GM23338 (cell line): ENCODE results near the gene OR1J1. TPM values are rescaled to one million over a fixed set of nuclear protein-coding genes. Genes with fewer than 3 reads are reported as not detected.

Source experiments
- ATAC-seq: fragments of 200-7000 bp; cut with Tn5 transposase; 3 replicates; pipeline ENCODE4 v1.9.1; 2020
- DNase-seq: peaks from one replicate; pipeline ENCODE4 v3.0.0-alpha.2; 2015; ENCODE audit warnings: low spot score
- H2AFZ ChIP-seq: fragments of 200-600 bp; sonication (generic); 2 replicates; pipeline ENCODE4 v1.8.0; 2016; ENCODE audit warnings: antibody characterized with exemption, mild to moderate bottlenecking, moderate library complexity
- H3F3A ChIP-seq: fragments of 200-600 bp; sonication (generic); replicated peaks from 2 replicates; pipeline ENCODE4 v1.8.0; 2017; ENCODE audit warnings: antibody characterized with exemption, mixed run types, low read depth
- H3K27ac ChIP-seq: fragments of 200-600 bp; sonication (generic); 2 replicates; pipeline ENCODE4 v1.6.1; 2016; ENCODE audit warnings: low read depth
- H3K27me3 ChIP-seq: fragments of 200-600 bp; sonication (generic); 2 replicates; pipeline ENCODE4 v1.8.0; 2016; ENCODE audit warnings: mild to moderate bottlenecking, mixed run types, moderate library complexity; ENCODE audit not compliant: insufficient read depth
- H3K36me3 ChIP-seq: fragments of 200-600 bp; sonication (generic); 2 replicates; pipeline ENCODE4 v1.8.0; 2016; ENCODE audit warnings: mild to moderate bottlenecking; ENCODE audit not compliant: insufficient read depth
- H3K4me1 ChIP-seq: fragments of 200-600 bp; sonication (generic); 2 replicates; pipeline ENCODE4 v1.8.0; 2016; ENCODE audit warnings: mild to moderate bottlenecking, moderate library complexity; ENCODE audit not compliant: insufficient read depth
- H3K4me2 ChIP-seq: fragments of 200-600 bp; sonication (generic); 2 replicates; pipeline ENCODE4 v1.7.1; 2017; ENCODE audit warnings: mixed run types
- H3K4me3 ChIP-seq: fragments of 200-600 bp; sonication (generic); 2 replicates; pipeline ENCODE4 v1.6.1; 2016; ENCODE audit warnings: mixed run types
- H3K79me2 ChIP-seq: fragments of 200-600 bp; sonication (generic); replicated peaks from 2 replicates; pipeline ENCODE4 v1.8.0; 2017; ENCODE audit warnings: mild to moderate bottlenecking; ENCODE audit not compliant: insufficient read depth
- H3K9me2 ChIP-seq: fragments of 200-600 bp; sonication (generic); 2 replicates; pipeline ENCODE4 v1.8.0; 2017; ENCODE audit not compliant: insufficient read depth
- H4K20me1 ChIP-seq: fragments of 200-600 bp; sonication (generic); replicated peaks from 2 replicates; pipeline ENCODE4 v1.8.0; 2017; ENCODE audit warnings: mild to moderate bottlenecking; ENCODE audit not compliant: insufficient read depth
- H3K27ac Mint-ChIP-seq: 2 replicates; pipeline ENCODE4 v1.8.0; 2020; ENCODE audit warnings: inconsistent platforms, mild to moderate bottlenecking, moderate library complexity, mixed read lengths
- H3K27me3 Mint-ChIP-seq: 3 replicates; pipeline ENCODE4 v1.8.0; 2022; ENCODE audit warnings: low read depth, mild to moderate bottlenecking, moderate library complexity, mixed read lengths, inconsistent platforms; ENCODE audit not compliant: insufficient read depth, poor library complexity
- H3K36me3 Mint-ChIP-seq: 3 replicates; pipeline ENCODE4 v1.8.0; 2021; ENCODE audit warnings: low read depth, mild to moderate bottlenecking, inconsistent platforms, moderate library complexity, mixed read lengths
- H3K4me1 Mint-ChIP-seq: 3 replicates; pipeline ENCODE4 v1.8.0; 2020; ENCODE audit warnings: mild to moderate bottlenecking, inconsistent platforms, mixed read lengths
- H3K4me3 Mint-ChIP-seq: 3 replicates; pipeline ENCODE4 v1.8.0; 2021; ENCODE audit warnings: moderate library complexity, mild to moderate bottlenecking, inconsistent platforms, mixed read lengths
- H3K9me3 Mint-ChIP-seq: 3 replicates; pipeline ENCODE4 v1.8.0; 2020; ENCODE audit warnings: moderate library complexity, mild to moderate bottlenecking, inconsistent platforms, mixed read lengths
- CREB1 ChIP-seq: fragments of 250-450 bp; sonication (Bioruptor Pico); IDR thresholded peaks from 2 replicates; pipeline ENCODE4 v1.5.0; 2020; ENCODE audit warnings: low read depth, mild to moderate bottlenecking, moderate library complexity
- CTCF ChIP-seq, 2 experiments: fragments of 200-600 bp in 1 of 2; sonication (generic) in 1 of 2; conservative IDR thresholded peaks; 2 replicates each; pipeline versions ENCODE4 v1.5.1 to v1.6.1; 2016 to 2017; ENCODE audit warnings: antibody characterized with exemption in 2 of 2, low read depth in 2 of 2, mild to moderate bottlenecking in 2 of 2, moderate library complexity in 1 of 2
- ETS1 ChIP-seq: IDR thresholded peaks from 2 replicates; pipeline ENCODE4 v1.6.1; 2016; ENCODE audit warnings: antibody characterized with exemption
- EZH2 ChIP-seq: fragments of 200-600 bp; sonication (generic); IDR thresholded peaks from one replicate; pipeline ENCODE4 v1.8.0; 2017; ENCODE audit warnings: antibody characterized with exemption, mild to moderate bottlenecking, low read depth; ENCODE audit not compliant: unreplicated experiment
- EZH2phosphoT487 ChIP-seq: fragments of 200-600 bp; sonication (generic); IDR thresholded peaks from one replicate; pipeline ENCODE4 v1.8.1; 2018; ENCODE audit warnings: antibody characterized with exemption; ENCODE audit not compliant: unreplicated experiment
- JUNB ChIP-seq: IDR thresholded peaks from one replicate; pipeline ENCODE4 v1.6.1; 2016; ENCODE audit warnings: antibody characterized with exemption; ENCODE audit not compliant: unreplicated experiment
- NANOG ChIP-seq: IDR thresholded peaks from 2 replicates; pipeline ENCODE4 v1.6.1; 2016; ENCODE audit warnings: antibody characterized with exemption, borderline replicate concordance
- POLR2AphosphoS5 ChIP-seq: IDR thresholded peaks from 2 replicates; pipeline ENCODE4 v1.6.1; 2016; ENCODE audit warnings: antibody characterized with exemption, low read depth
- REST ChIP-seq: IDR thresholded peaks from one replicate; pipeline ENCODE4 v1.6.1; 2018; ENCODE audit warnings: antibody characterized with exemption; ENCODE audit not compliant: unreplicated experiment
- STAT1 ChIP-seq: IDR thresholded peaks from one replicate; pipeline ENCODE4 v1.6.1; 2016; ENCODE audit warnings: antibody characterized with exemption; ENCODE audit not compliant: unreplicated experiment
- ZNF114 ChIP-seq: fragments of 250-450 bp; sonication (Bioruptor Pico); IDR thresholded peaks from 2 replicates; pipeline ENCODE4 v1.5.0; 2020; ENCODE audit warnings: mild to moderate bottlenecking, moderate library complexity
- ZNF331 ChIP-seq: fragments of 250-450 bp; sonication (Bioruptor Pico); IDR thresholded peaks from 2 replicates; pipeline ENCODE4 v1.5.0; 2020; ENCODE audit warnings: low read depth, mild to moderate bottlenecking, moderate library complexity
- ZNF462 ChIP-seq: fragments of 250-450 bp; sonication (Bioruptor Pico); IDR thresholded peaks from 2 replicates; pipeline ENCODE4 v1.5.0; 2020; ENCODE audit warnings: mild to moderate bottlenecking, moderate library complexity
- polyA plus RNA-seq: library from polyadenylated mRNA; unstranded; fragments of >200 nt; fragmentation: Nextera tagmentation; extraction: Ambion mirVana; gene quantifications from 2 replicates; pipeline ENCODE4 v1.2.1, GENCODE V29; 2016
- total RNA-seq: library from RNA; depleted of rRNA; stranded (reverse); fragments of >200 nt; shearing (Covaris generic); gene quantifications from 2 replicates; pipeline ENCODE4 v1.2.3, GENCODE V29; 2014

Gene OR1J1
- total and polyA plus RNA-seq, 2 experiments from 2014 or later = not detected

GRCh38 chr9:122527193-122527592, 49.5 kb upstream of the OR1J1 start, which contains the start of gene OR1N1:
OR1N1 (minus strand) TSS chr9:122527293; CDS start chr9:122527293, 0 bp downstream.
- H4K20me1 ChIP-seq = no peaks in the 10 kb centered on the region
- no peak within 1 kb of the TSS for H3K27ac ChIP-seq
- peaks cover 1% of the 10 kb centered on the region for H3K27me3 Mint-ChIP-seq
- peaks cover 17% of the 10 kb centered on the region for H3K36me3 Mint-ChIP-seq
- H3K27ac Mint-ChIP-seq = no peak within 1 kb of the TSS
- H3K4me3 Mint-ChIP-seq = no peak within 1 kb of the TSS
- no peaks in the 10 kb centered on the region for H3K27me3 ChIP-seq
- H3K4me1 Mint-ChIP-seq = no peaks in the 10 kb centered on the region
- DNase-seq (no peak), ATAC-seq (no peak)
- no peaks in the 10 kb centered on the region; the same call in 1 of the 2 replicates for H3K36me3 ChIP-seq
- H3K9me2 ChIP-seq = no peaks in the 10 kb centered on the region
- no peak for TF ChIP-seq CTCF (conservative IDR thresholded peaks at IDR 0.05; ENCODE audit: low read depth in 2 of 2)
- TF ChIP-seq ETS1 = no peak
- TF ChIP-seq CREB1 (CRISPR knock-in tag) = no peak
- no peak for TF ChIP-seq EZH2
- TF ChIP-seq JUNB = no peak
- no peak for TF ChIP-seq ZNF462 (CRISPR knock-in tag)
- TF ChIP-seq EZH2phosphoT487 = no peak
- TF ChIP-seq ZNF331 = no peak
- TF ChIP-seq REST = no peak
- no peak for TF ChIP-seq POLR2AphosphoS5
- no peak for TF ChIP-seq ZNF114 (CRISPR knock-in tag)
- no peak for TF ChIP-seq NANOG
- no peak for TF ChIP-seq STAT1
- no peak within 1 kb of the TSS for H2AFZ ChIP-seq
- H3K4me2 ChIP-seq = no peak within 1 kb of the TSS
- H3K4me3 ChIP-seq = no peak within 1 kb of the TSS
- no peaks in the 10 kb centered on the region for H3K4me1 ChIP-seq
- H3K9me3 Mint-ChIP-seq = peaks cover 91% of the 10 kb centered on the region
- no peaks in the 10 kb centered on the region for H3K79me2 ChIP-seq
- H3F3A ChIP-seq = no peaks in the 10 kb centered on the region
